Measurements from ENCODE around the gene GPX7.

DNA sequence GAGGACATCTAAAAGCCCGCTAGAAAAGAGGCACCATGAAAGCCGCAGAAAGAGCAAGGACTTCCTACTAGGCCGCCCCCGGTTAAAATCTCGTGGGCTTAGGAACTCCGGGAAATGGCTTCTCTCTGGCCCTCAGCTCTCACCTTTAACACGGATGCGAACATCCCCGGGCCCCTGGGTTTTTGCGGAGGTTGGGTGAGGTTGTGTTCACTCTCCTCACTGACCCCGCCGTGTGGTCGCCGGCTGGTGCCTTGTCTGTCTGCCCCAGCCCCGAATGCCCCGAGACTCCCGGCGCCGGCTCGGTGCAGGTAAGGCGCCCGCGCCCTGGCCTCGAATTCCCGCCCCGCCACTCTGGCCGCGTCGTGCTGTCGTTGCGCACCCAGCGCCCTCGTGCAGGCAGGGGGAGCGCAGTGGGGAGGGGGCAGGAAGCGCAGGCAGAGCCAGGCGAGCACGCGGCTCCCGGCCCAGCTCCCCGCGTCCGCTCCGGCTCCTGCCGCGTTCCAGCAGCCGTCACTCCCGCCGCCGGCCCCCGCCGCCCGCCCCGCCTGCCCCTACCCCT lies 30.6 kb downstream of the GPX7 start, which contains the start of gene SHISAL2A:
- TF ChIP-seq, protein P1, sequence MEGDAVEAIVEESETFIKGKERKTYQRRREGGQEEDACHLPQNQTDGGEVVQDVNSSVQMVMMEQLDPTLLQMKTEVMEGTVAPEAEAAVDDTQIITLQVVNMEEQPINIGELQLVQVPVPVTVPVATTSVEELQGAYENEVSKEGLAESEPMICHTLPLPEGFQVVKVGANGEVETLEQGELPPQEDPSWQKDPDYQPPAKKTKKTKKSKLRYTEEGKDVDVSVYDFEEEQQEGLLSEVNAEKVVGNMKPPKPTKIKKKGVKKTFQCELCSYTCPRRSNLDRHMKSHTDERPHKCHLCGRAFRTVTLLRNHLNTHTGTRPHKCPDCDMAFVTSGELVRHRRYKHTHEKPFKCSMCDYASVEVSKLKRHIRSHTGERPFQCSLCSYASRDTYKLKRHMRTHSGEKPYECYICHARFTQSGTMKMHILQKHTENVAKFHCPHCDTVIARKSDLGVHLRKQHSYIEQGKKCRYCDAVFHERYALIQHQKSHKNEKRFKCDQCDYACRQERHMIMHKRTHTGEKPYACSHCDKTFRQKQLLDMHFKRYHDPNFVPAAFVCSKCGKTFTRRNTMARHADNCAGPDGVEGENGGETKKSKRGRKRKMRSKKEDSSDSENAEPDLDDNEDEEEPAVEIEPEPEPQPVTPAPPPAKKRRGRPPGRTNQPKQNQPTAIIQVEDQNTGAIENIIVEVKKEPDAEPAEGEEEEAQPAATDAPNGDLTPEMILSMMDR (IDR thresholded peaks at IDR 0.05 in 4 of 5, conservative IDR thresholded peaks at IDR 0.05 in 1 of 5) = peak in 1 of 5 experiments; percentile 17
- TF ChIP-seq POLR2A (IDR thresholded peaks at IDR 0.05) = no peak
